GM18507 (cell line): ENCODE results near the gene DYRK3.

ENCODE experiments used
- DNase-seq: peaks from one replicate; pipeline ENCODE4 v3.0.0; 2011; ENCODE audit warnings: low read depth; ENCODE audit not compliant: insufficient read length; ENCODE audit errors: extremely low spot score
- FAIRE-seq: peaks from 2 replicates; lab custom pipeline; 2011; peaks lifted over from hg19 to GRCh38; lab: Jason Lieb, UNC

DYRK3 gene

DNA sequence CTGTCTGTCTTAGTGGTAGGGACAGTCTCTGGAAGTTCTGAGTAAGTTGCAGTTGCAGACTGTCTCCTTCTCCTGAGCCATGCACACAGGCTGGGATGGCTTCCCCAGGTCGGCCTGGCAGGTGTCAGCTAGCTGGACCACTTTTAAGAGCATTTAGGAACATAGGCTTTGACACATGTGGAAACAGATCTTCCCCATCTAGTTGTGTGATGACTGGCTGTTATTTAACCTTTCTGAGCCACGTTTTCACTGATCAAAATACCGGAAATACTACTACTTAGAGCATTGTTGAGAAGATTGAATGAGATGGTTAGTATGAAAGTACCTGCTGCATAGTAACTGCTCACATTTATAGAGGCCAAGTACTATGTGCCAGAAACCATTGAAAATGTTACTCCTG, 43.2 kb downstream of the DYRK3 start:
- no peak for DNase-seq
- peak; percentile 46 for FAIRE-seq

DNA sequence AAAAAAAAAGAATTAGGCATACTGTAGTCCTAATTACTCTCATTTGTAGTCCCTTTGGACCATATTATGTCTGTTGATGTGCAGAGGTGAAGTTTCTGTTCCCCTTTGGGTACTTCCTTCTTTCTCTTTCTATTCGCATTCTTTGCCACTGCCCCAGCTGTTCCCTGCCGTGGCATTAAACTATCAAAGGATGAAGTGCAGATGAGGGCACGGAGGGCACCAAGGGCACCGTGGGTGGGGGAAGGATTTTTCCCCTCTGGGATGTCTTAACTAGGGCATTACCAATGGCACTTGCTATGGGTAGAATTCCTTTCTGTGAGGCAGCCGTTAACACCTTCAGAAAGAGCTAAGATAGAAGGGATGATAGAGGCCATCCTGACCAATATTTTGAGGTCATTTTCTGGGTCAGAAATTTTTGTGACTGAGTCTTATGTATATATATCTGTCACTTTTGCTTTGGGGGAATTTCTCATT, 44.4 kb downstream of the DYRK3 start:
- peak; percentile 54 for DNase-seq
- FAIRE-seq, result peak; percentile 74

DNA sequence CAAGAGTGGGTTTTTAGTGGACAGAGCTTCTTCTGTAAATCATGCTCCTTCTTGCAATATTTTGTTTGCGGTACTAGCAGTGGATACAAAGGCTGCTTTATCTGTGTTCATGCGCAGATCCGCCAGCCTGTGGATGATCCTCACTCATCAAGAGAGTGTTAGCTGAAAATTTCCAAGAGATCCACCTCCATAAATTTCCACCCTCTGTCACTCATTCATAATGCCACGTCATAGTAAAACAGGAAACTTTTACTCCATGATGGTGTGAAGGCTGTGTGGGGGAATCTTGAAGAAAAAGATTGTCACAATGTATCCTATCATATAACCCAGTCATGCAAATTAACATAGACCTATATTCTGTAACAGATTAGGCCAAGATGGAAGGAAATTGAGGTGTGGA, 44.9 kb downstream of the DYRK3 start:
- DNase-seq (no peak), FAIRE-seq (peak; percentile 64)

DNA sequence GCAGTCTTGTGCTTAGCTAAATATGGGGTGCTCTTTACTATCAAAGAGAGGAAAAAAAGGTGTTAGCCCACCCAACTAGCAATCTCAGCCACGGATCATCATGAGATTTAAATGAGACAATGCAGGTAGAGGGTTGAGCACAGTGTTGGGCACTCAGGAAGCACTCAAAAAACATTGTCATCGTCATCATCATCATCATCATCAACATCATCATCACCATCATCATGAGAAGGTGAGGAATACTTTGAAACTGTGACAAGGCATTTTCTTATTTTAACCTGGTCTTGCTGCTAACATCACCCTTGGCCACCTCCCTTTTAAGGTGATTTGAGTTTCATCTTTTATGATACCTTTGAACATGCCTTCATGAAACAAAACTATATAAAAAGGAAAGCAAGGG, 46.0 kb downstream of the DYRK3 start:
- DNase-seq, result no peak
- FAIRE-seq, result no peak

GRCh38 chr1:206682111-206682510, 46.8 kb downstream of the DYRK3 start:
- FAIRE-seq, result peak; percentile 84
- no peak for DNase-seq

DNA sequence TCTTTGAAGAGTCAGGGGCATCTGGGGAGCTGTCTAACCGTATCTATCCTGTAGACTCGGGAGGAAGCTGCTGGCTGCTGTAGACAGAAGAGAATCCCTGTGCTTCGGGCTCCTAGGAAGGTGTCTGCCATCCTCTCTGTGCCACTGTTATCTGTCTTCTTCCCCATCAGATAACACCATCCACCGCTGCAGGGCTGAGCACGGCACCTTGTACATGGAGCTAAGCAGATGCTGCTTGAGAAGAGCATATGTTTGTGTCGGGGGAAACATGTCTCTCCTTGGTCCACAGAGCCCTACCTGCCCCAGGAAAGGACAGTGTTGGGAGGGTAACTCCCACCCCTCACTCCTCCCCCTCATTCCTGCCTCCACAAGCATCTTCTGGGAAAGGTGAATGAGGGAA, 48.0 kb downstream of the DYRK3 start:
- FAIRE-seq (no peak), DNase-seq (no peak)

DNA sequence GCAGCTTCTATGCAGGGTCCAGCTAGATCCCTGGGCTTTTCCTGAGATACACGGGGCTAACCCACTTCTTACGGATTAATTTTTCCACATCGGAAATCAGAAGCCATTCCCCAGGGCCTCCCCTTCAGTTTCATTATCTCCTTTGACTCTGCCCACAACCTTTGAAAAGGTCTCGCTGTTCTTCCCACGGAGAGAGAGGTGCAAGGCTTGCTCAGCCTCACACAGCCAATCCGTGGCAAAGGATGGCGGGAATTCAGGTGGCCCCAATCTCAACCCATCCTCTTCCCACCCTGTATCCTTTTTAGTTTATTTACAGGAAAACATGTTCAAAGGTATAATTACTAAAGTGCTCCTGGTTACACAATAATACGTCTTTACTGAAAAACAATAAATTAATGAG, 48.7 kb downstream of the DYRK3 start:
- no peak for FAIRE-seq
- no peak for DNase-seq

GRCh38 chr1:206684478-206685333, 49.4 kb downstream of the DYRK3 start, which contains the start of gene MAPKAPK2:
TSS of gene MAPKAPK2 (plus strand) at chr1:206684905. CDS start at chr1:206685230, 325 bp downstream.
- DNase-seq, result peak; percentile 84
- FAIRE-seq, result no peak

DNA sequence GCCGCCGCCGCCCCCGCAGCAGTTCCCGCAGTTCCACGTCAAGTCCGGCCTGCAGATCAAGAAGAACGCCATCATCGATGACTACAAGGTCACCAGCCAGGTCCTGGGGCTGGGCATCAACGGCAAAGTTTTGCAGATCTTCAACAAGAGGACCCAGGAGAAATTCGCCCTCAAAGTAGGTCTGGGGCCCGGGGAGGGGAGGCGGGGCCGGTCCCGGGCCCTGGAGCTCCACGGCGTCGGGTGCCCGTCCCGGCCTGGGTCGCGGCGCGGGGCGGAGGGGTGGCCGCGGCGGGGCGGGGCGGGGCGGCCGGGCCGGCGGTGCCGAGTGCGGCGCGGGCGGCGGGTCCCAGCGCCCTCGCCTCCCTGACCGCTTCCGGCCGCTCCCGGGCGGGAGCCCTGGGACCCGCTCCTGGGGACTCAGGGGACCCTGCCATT, 50.0 kb downstream of the DYRK3 start:
- FAIRE-seq (no peak), DNase-seq (no peak)

DNA sequence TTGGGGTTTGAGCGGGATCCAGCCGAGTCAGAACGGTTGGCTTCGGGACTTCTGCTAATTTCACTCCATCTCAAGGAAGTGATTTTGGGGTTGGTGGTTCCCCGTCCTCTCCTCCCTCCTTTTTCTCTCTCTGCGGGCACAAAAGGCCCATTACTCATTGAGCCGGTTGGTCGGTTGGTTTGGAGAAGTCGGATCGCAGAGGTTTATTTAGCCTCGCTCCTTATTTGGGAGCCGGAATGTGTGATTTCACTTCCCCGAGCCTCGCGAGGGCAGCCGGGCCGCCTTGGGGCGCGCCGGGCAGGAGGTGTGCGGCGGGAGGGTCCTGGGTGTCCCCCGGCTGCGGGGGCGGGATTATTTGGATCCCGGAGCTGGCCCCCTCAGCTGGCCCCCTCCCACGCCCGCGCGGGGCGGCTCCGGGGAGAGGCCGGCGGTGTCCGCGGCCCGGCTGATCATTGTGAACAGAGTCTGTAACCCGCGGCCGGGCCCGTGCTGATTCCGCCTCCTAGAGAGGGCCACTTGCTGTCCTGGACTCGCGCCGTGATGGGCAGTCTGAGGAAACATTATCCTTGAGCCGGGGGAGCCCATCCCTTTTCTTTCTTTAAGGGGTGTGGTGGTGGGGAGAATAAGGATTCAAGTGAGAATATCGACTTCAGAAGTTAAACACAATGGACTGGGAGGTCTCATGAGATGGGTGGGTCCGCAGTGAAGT, 50.6 kb downstream of the DYRK3 start:
- DNase-seq, result no peak
- peak; percentile 56 for FAIRE-seq

GRCh38 chr1:206686478-206687249, 51.3 kb downstream of the DYRK3 start:
- FAIRE-seq, result peak; percentile 65

DNA sequence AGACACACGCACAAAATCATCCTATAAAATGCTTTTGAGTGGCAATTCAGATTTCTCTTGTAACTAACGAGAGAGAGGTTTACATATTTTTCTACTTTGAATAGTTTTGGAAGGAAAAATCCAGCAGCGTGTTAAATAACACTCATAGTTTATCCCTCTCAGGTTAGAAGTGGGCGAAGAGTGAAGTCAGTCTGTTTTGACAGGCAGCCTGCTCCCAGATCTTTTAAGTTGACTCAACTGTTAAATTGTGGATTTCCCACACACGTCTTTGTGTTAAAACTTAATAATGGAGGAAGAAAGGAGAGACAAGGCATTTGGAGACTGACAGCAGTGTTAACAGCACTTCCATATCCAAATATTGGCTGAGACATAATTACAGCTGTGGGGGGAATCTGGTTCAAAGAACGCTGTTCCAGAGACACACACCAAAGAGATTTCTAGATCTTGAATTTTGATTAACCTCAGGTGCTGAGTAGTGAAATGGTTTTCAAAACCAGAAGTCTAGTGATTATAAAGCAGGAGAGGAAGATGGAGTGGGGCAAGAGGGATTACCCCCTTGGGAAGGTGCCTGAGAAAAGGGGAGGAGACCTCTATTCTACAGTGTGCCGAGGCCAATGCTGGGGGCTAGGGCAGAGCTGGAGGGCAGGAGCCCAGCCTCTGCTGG, 52.0 kb downstream of the DYRK3 start:
- DNase-seq (no peak), FAIRE-seq (no peak)

More at GRCh38 chr1:206686478-206687249, 51.3 kb downstream of the DYRK3 start:
- DNase-seq, result no peak

- no peak for DNase-seq
- FAIRE-seq, result no peak
Observed at GRCh38 chr1:206687915-206688442, 52.6 kb downstream of the DYRK3 start.

GRCh38 chr1:206690516-206690915, 55.2 kb downstream of the DYRK3 start:
- DNase-seq (no peak), FAIRE-seq (no peak)

- FAIRE-seq, result no peak
- DNase-seq, result no peak
Observed at GRCh38 chr1:206691604-206692003, 56.3 kb downstream of the DYRK3 start.

GRCh38 chr1:206693029-206693428, 57.7 kb downstream of the DYRK3 start:
- FAIRE-seq (no peak), DNase-seq (no peak)

DNA sequence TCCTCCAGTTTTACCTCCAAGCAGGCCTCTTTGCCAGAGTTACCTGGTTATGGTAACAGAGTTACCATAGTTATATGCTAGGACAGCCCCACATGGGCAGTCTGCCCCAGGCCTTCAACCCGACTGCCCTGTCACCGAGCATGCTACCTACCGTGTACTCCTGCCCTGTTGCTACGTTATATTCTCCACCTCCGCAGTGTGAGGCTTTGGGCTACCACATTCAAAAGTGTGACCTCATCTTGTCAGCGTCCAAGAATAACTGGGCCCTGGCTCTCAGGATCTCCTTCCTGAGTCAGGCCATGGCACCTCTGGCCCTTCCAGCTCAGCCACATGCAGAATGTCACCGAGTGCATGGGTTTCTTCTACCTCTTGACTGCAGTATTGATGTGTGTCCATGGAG, 58.3 kb downstream of the DYRK3 start:
- no peak for FAIRE-seq
- DNase-seq, result no peak

DNA sequence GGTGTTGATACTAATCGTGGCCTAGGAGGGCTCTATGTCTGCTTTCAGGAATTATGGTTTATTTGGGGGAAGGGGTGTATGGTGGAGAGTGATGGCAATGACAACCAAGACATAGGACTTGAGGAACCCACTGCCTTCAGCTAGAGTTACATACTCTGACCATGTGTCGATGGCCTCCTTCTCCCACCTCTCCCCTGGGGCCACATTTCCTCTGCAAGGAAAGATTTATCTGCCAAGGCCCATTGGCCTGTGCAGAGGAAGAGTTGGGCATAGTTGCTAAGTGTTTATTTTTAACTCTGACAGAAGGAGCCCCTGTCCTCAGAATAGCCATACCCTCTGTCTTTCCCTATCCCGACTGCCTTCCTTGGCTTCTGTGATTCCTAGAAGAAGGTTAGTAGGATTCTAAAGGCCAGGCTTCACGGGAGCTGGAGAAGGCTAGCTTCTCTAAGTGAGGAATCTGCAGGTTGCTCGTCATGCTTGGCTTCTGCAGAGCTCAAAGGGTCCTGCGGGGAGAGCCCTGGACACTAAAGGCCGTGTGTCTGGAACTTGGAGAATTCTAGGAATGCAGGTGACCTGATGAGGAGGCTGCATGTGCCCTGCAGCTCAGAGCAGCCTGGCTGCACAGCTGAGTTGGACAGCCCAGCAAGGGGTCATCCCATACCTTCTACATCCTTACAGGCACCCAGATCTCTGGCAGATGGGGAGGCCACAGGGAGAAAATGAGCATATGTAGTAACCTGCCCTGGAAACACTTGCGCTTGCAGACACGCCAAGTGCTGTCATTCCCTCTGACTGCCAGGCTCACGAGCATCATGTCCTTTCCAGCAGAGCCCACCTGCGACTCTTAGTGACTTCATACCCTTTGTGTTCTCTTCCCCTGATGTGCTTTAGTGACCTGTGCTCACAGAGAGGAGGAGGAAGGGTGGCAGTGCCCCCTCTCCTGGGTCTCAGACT, 59.1 kb downstream of the DYRK3 start:
- FAIRE-seq (no peak), DNase-seq (no peak)
